Measurements from ENCODE around the gene RDH5.

The RDH5 gene

GRCh38 chr12:55720071-55720564 is at the start of gene RDH5:
RDH5 (plus strand) TSS chr12:55720393; CDS start chr12:55721185, 792 bp downstream.
- TF ChIP-seq CTCF (IDR thresholded peaks at IDR 0.05; ENCODE audit: control insufficient read depth, insufficient read depth, low read depth, low read length, missing control alignments), result no peak
- peak; percentile 70 for DNase-seq (ENCODE audit: low read depth)
- peak within 1 kb of the TSS; percentile 5; the same call in 1 of the 2 replicates for H3K4me3 ChIP-seq (ENCODE audit: control insufficient read depth, low read depth, low read length)

- no peak for TF ChIP-seq CTCF (IDR thresholded peaks at IDR 0.05; ENCODE audit: control insufficient read depth, insufficient read depth, low read depth, low read length, missing control alignments)
- H3K4me3 ChIP-seq (ENCODE audit: control insufficient read depth, low read depth, low read length), result no peak overlapping the region
- DNase-seq (ENCODE audit: low read depth), result no peak
These were observed 48.4 kb upstream of the RDH5 start for GRCh38 chr12:55671746-55672145.

GRCh38 chr12:55673638-55674037 is 46.6 kb upstream of the RDH5 start:
- H3K4me3 ChIP-seq (ENCODE audit: control insufficient read depth, low read depth, low read length), result no peak overlapping the region
- no peak for DNase-seq (ENCODE audit: low read depth)
- no peak for TF ChIP-seq CTCF (IDR thresholded peaks at IDR 0.05; ENCODE audit: control insufficient read depth, insufficient read depth, low read depth, low read length, missing control alignments)

- DNase-seq (ENCODE audit: low read depth), result no peak
- H3K4me3 ChIP-seq (ENCODE audit: control insufficient read depth, low read depth, low read length), result no peak overlapping the region
- TF ChIP-seq CTCF (IDR thresholded peaks at IDR 0.05; ENCODE audit: control insufficient read depth, insufficient read depth, low read depth, low read length, missing control alignments), result no peak
These were observed 44.5 kb upstream of the RDH5 start for GRCh38 chr12:55675666-55676065.

- TF ChIP-seq CTCF (IDR thresholded peaks at IDR 0.05; ENCODE audit: control insufficient read depth, insufficient read depth, low read depth, low read length, missing control alignments), result no peak
- no peak for DNase-seq (ENCODE audit: low read depth)
- no peak overlapping the region for H3K4me3 ChIP-seq (ENCODE audit: control insufficient read depth, low read depth, low read length)
These were observed 43.5 kb upstream of the RDH5 start for GRCh38 chr12:55676707-55677106.

- DNase-seq (ENCODE audit: low read depth), result no peak
- H3K4me3 ChIP-seq (ENCODE audit: control insufficient read depth, low read depth, low read length), result no peak overlapping the region
- no peak for TF ChIP-seq CTCF (IDR thresholded peaks at IDR 0.05; ENCODE audit: control insufficient read depth, insufficient read depth, low read depth, low read length, missing control alignments)
These were observed 40.5 kb upstream of the RDH5 start for GRCh38 chr12:55679691-55680090.

Measured in AG09309 (cell line).